Measurements from ENCODE around the gene MPPED2.

- no peak for TF ChIP-seq POLR2A (IDR thresholded peaks at IDR 0.05)
- TF ChIP-seq CTCF (IDR thresholded peaks at IDR 0.05): no peak
Measured at GRCh38 chr11:30467176-30467575, 119.0 kb downstream of the MPPED2 start.
